GM12878 (cell line): ENCODE measurements around the gene PPRC1.

Experiments used
- MLLT1 ChIP-seq: fragments of 450-650 bp; IDR thresholded peaks from 2 replicates; pipeline ENCODE4 v1.6.1; 2016; ENCODE audit warnings: mild to moderate bottlenecking
- ZNF217 ChIP-seq: fragments of 450-650 bp; IDR thresholded peaks from 2 replicates; pipeline ENCODE4 v1.6.1; 2017; ENCODE audit warnings: antibody characterized with exemption, mild to moderate bottlenecking

DNA sequence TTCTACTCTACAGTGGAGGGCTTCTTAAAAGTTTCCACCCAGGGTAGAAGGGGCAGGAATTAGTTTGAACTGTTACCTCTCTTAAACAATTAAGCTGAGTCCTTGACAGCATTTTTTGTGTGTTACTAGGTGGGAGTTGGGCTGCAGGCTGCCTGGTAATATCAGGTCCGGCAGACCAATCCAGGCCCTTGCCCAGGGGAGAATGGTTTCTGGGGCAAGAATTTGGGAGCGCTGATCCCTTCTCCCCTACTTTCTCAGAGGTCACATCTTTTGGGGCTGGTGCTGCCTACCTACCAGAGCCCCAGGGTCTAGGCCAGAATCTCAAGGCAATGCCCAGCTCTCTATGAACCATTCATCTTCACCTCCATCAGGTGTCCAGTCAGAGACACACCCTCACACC, 1.6 kb downstream of the PPRC1 start:
- no peak for TF ChIP-seq MLLT1
- TF ChIP-seq ZNF217, result no peak
